ENCODE results near the gene JAZF1.
"Not testable (repeated sequence)": the region's sequence is repeated elsewhere in the genome, so short reads cannot be mapped to it uniquely, and the experiment has no call there.

JAZF1 gene

GRCh38 chr7:27856703-27857485, 323.7 kb downstream of the JAZF1 start:
- H3K14ac ChIP-seq (ENCODE audit: low read length); H3K4ac ChIP-seq (ENCODE audit: low read length); H2AFZ ChIP-seq (ENCODE audit: low read length); DNase-seq (ENCODE audit: low spot score); H2BK12ac ChIP-seq (ENCODE audit: low read length); H3K27ac ChIP-seq (replicated peaks; ENCODE audit: low read length); H4K91ac ChIP-seq (ENCODE audit: low read depth, low read length, poor library complexity); H3K18ac ChIP-seq (ENCODE audit: low read length); H3K9ac ChIP-seq (ENCODE audit: low read depth, low read length, poor library complexity); H3K4me1 ChIP-seq (ENCODE audit: control insufficient read depth in 2 of 2, insufficient read depth in 1 of 2, low read depth in 1 of 2, low read length in 2 of 2); H3K36me3 ChIP-seq (replicated peaks in 1 of 2; ENCODE audit: control insufficient read depth in 2 of 2, insufficient read depth in 2 of 2, low read length in 2 of 2); H2BK120ac ChIP-seq (ENCODE audit: low read depth, low read length); H4K8ac ChIP-seq (ENCODE audit: low read depth, low read length); H3K79me1 ChIP-seq (ENCODE audit: low read depth, low read length); H3K27me3 ChIP-seq (ENCODE audit: control insufficient read depth in 3 of 3, insufficient read depth in 3 of 3, low read depth in 1 of 3, low read length in 3 of 3); H2AK5ac ChIP-seq (ENCODE audit: low read depth, low read length); H2BK5ac ChIP-seq (ENCODE audit: low read length); H3K4me3 ChIP-seq (ENCODE audit: low read length in 2 of 2); H3K9me3 ChIP-seq (replicated peaks in 1 of 2; ENCODE audit: control insufficient read depth in 2 of 2, insufficient read depth in 1 of 2, low read depth in 1 of 2, low read length in 2 of 2); H3K4me2 ChIP-seq (ENCODE audit: insufficient read depth, low read length, poor library complexity, severe bottlenecking); H3K23ac ChIP-seq (ENCODE audit: low read depth, low read length, poor library complexity); H2BK15ac ChIP-seq (ENCODE audit: low read length): not testable (repeated sequence)
- no CpG with 5 or more reads among the region's 28 CpGs for WGBS, 2 donors (ENCODE audit: extremely low coverage in 2 of 2, insufficient read length in 2 of 2, insufficient replicate concordance in 1 of 2)

- peaks cover 0 to 4% of the 10 kb centered on the region in 2 donors for H3K9me3 ChIP-seq (replicated peaks in 1 of 2; ENCODE audit: control insufficient read depth in 2 of 2, insufficient read depth in 1 of 2, low read depth in 1 of 2, low read length in 2 of 2)
- no peak overlapping the region for H2BK120ac ChIP-seq (ENCODE audit: low read depth, low read length)
- H3K36me3 ChIP-seq (replicated peaks in 1 of 2; ENCODE audit: control insufficient read depth in 2 of 2, insufficient read depth in 2 of 2, low read length in 2 of 2) = no peaks in the 10 kb centered on the region
- H3K23ac ChIP-seq (ENCODE audit: low read depth, low read length, poor library complexity) = no peak overlapping the region
- no peak overlapping the region for H2AFZ ChIP-seq (ENCODE audit: low read length)
- H3K9ac ChIP-seq (ENCODE audit: low read depth, low read length, poor library complexity) = no peak overlapping the region
- no peak overlapping the region for H3K18ac ChIP-seq (ENCODE audit: low read length)
- no peak overlapping the region for H3K4ac ChIP-seq (ENCODE audit: low read length)
- H3K4me2 ChIP-seq (ENCODE audit: insufficient read depth, low read length, poor library complexity, severe bottlenecking) = no peak overlapping the region
- no peak overlapping the region for H2AK5ac ChIP-seq (ENCODE audit: low read depth, low read length)
- no peak overlapping the region for H4K91ac ChIP-seq (ENCODE audit: low read depth, low read length, poor library complexity)
- no CpG with 5 or more reads among the region's 5 CpGs for WGBS, 2 donors (ENCODE audit: extremely low coverage in 2 of 2, insufficient read length in 2 of 2, insufficient replicate concordance in 1 of 2)
- H3K27ac ChIP-seq (replicated peaks; ENCODE audit: low read length) = no peak overlapping the region
- no peaks in the 10 kb centered on the region for H3K79me1 ChIP-seq (ENCODE audit: low read depth, low read length)
- H2BK5ac ChIP-seq (ENCODE audit: low read length) = no peak overlapping the region
- no peak overlapping the region for H4K8ac ChIP-seq (ENCODE audit: low read depth, low read length)
- DNase-seq (ENCODE audit: low spot score) = no peak
- peaks cover 0 to 2% of the 10 kb centered on the region in 2 donors for H3K4me1 ChIP-seq (ENCODE audit: control insufficient read depth in 2 of 2, insufficient read depth in 1 of 2, low read depth in 1 of 2, low read length in 2 of 2)
- H3K4me3 ChIP-seq (ENCODE audit: low read length in 2 of 2) = no peak overlapping the region
- H3K27me3 ChIP-seq (ENCODE audit: control insufficient read depth in 3 of 3, insufficient read depth in 3 of 3, low read depth in 1 of 3, low read length in 3 of 3) = no peaks in the 10 kb centered on the region
- no peak overlapping the region for H2BK12ac ChIP-seq (ENCODE audit: low read length)
- H2BK15ac ChIP-seq (ENCODE audit: low read length) = no peak overlapping the region
- H3K14ac ChIP-seq (ENCODE audit: low read length) = no peak overlapping the region
Measured at GRCh38 chr7:27850531-27850930, 330.1 kb downstream of the JAZF1 start.

- H2BK5ac ChIP-seq (ENCODE audit: low read length) = no peak overlapping the region
Measured at GRCh38 chr7:27846388-27846787, 334.2 kb downstream of the JAZF1 start.

GRCh38 chr7:27843584-27844305, 336.9 kb downstream of the JAZF1 start:
- no peak overlapping the region for H2BK5ac ChIP-seq (ENCODE audit: low read length)
- no peak overlapping the region for H3K4ac ChIP-seq (ENCODE audit: low read length)
- H3K27ac ChIP-seq (replicated peaks; ENCODE audit: low read length) = no peak overlapping the region
- no peak overlapping the region for H2BK15ac ChIP-seq (ENCODE audit: low read length)
- no peak overlapping the region for H3K14ac ChIP-seq (ENCODE audit: low read length)
- H2BK120ac ChIP-seq (ENCODE audit: low read depth, low read length) = no peak overlapping the region
- no CpG with 5 or more reads among the region's 15 CpGs for WGBS, 2 donors (ENCODE audit: extremely low coverage in 2 of 2, insufficient read length in 2 of 2, insufficient replicate concordance in 1 of 2)
- no peak overlapping the region for H4K91ac ChIP-seq (ENCODE audit: low read depth, low read length, poor library complexity)
- H3K4me3 ChIP-seq (ENCODE audit: low read length in 2 of 2) = no peak overlapping the region
- no peak overlapping the region for H2AK5ac ChIP-seq (ENCODE audit: low read depth, low read length)
- no peak overlapping the region for H3K9ac ChIP-seq (ENCODE audit: low read depth, low read length, poor library complexity)
- no peak overlapping the region for H2BK12ac ChIP-seq (ENCODE audit: low read length)
- H3K9me3 ChIP-seq (replicated peaks in 1 of 2; ENCODE audit: control insufficient read depth in 2 of 2, insufficient read depth in 1 of 2, low read depth in 1 of 2, low read length in 2 of 2) = no peaks in the 10 kb centered on the region
- H3K23ac ChIP-seq (ENCODE audit: low read depth, low read length, poor library complexity) = no peak overlapping the region
- H4K8ac ChIP-seq (ENCODE audit: low read depth, low read length) = no peak overlapping the region
- no peak for DNase-seq (ENCODE audit: low spot score)
- H3K36me3 ChIP-seq (replicated peaks in 1 of 2; ENCODE audit: control insufficient read depth in 2 of 2, insufficient read depth in 2 of 2, low read length in 2 of 2) = no peaks in the 10 kb centered on the region
- no peak overlapping the region for H3K18ac ChIP-seq (ENCODE audit: low read length)
- no peak overlapping the region for H3K4me2 ChIP-seq (ENCODE audit: insufficient read depth, low read length, poor library complexity, severe bottlenecking)
- H2AFZ ChIP-seq (ENCODE audit: low read length) = no peak overlapping the region
- no peaks in the 10 kb centered on the region for H3K79me1 ChIP-seq (ENCODE audit: low read depth, low read length)
- H3K4me1 ChIP-seq (ENCODE audit: control insufficient read depth in 2 of 2, insufficient read depth in 1 of 2, low read depth in 1 of 2, low read length in 2 of 2) = peaks cover 0 to 7% of the 10 kb centered on the region in 2 donors
- H3K27me3 ChIP-seq (ENCODE audit: control insufficient read depth in 3 of 3, insufficient read depth in 3 of 3, low read depth in 1 of 3, low read length in 3 of 3) = no peaks in the 10 kb centered on the region

More at GRCh38 chr7:27846388-27846787, 334.2 kb downstream of the JAZF1 start:
- H3K4me1 ChIP-seq (ENCODE audit: control insufficient read depth in 2 of 2, insufficient read depth in 1 of 2, low read depth in 1 of 2, low read length in 2 of 2) = peaks cover 0 to 7% of the 10 kb centered on the region in 2 donors
- H3K9me3 ChIP-seq (replicated peaks in 1 of 2; ENCODE audit: control insufficient read depth in 2 of 2, insufficient read depth in 1 of 2, low read depth in 1 of 2, low read length in 2 of 2) = no peaks in the 10 kb centered on the region
- DNase-seq (ENCODE audit: low spot score) = no peak
- H2BK15ac ChIP-seq (ENCODE audit: low read length) = no peak overlapping the region
- H2BK12ac ChIP-seq (ENCODE audit: low read length) = no peak overlapping the region
- H4K91ac ChIP-seq (ENCODE audit: low read depth, low read length, poor library complexity) = no peak overlapping the region
- no peaks in the 10 kb centered on the region for H3K79me1 ChIP-seq (ENCODE audit: low read depth, low read length)
- H4K8ac ChIP-seq (ENCODE audit: low read depth, low read length) = no peak overlapping the region
- no peak overlapping the region for H3K4me3 ChIP-seq (ENCODE audit: low read length in 2 of 2)
- no peak overlapping the region for H3K27ac ChIP-seq (replicated peaks; ENCODE audit: low read length)
- H2BK120ac ChIP-seq (ENCODE audit: low read depth, low read length) = no peak overlapping the region
- no peaks in the 10 kb centered on the region for H3K36me3 ChIP-seq (replicated peaks in 1 of 2; ENCODE audit: control insufficient read depth in 2 of 2, insufficient read depth in 2 of 2, low read length in 2 of 2)
- H3K18ac ChIP-seq (ENCODE audit: low read length) = no peak overlapping the region
- no peak overlapping the region for H3K4ac ChIP-seq (ENCODE audit: low read length)
- no peaks in the 10 kb centered on the region for H3K27me3 ChIP-seq (ENCODE audit: control insufficient read depth in 3 of 3, insufficient read depth in 3 of 3, low read depth in 1 of 3, low read length in 3 of 3)
- no peak overlapping the region for H2AFZ ChIP-seq (ENCODE audit: low read length)
- H3K4me2 ChIP-seq (ENCODE audit: insufficient read depth, low read length, poor library complexity, severe bottlenecking) = no peak overlapping the region
- no peak overlapping the region for H3K14ac ChIP-seq (ENCODE audit: low read length)
- no peak overlapping the region for H3K9ac ChIP-seq (ENCODE audit: low read depth, low read length, poor library complexity)
- no CpG with 5 or more reads among the region's 3 CpGs for WGBS, 2 donors (ENCODE audit: extremely low coverage in 2 of 2, insufficient read length in 2 of 2, insufficient replicate concordance in 1 of 2)
- no peak overlapping the region for H3K23ac ChIP-seq (ENCODE audit: low read depth, low read length, poor library complexity)
- no peak overlapping the region for H2AK5ac ChIP-seq (ENCODE audit: low read depth, low read length)
